GM20431 (cell line): ENCODE results near the gene EPHX1.
"Not testable (repeated sequence)": the region's sequence is repeated elsewhere in the genome, so short reads cannot be mapped to it uniquely, and the experiment has no call there.

Experiments used
- in situ Hi-C: fragments of 300-500 bp; cut with MseI, MboI; formaldehyde crosslinking; loops from one replicate; pipeline ENCODE4 v1.15.0; 2020; ENCODE audit warnings: low sequenced_read_pairs; ENCODE audit not compliant: unreplicated experiment

Gene EPHX1

GRCh38 chr1:225813214-225813964 is 3.5 kb downstream of the EPHX1 start:
- in situ Hi-C loops: no loop called here

- in situ Hi-C loops: no loop called here
Measured at GRCh38 chr1:225814381-225814780, 4.5 kb downstream of the EPHX1 start.

GRCh38 chr1:225815090-225815489 is 5.2 kb downstream of the EPHX1 start:
- in situ Hi-C loops: not testable (repeated sequence)

- in situ Hi-C loops: no loop called here
Measured at GRCh38 chr1:225815526-225816178, 5.7 kb downstream of the EPHX1 start.

GRCh38 chr1:225816643-225817538 is 7.0 kb downstream of the EPHX1 start:
- in situ Hi-C loops: no loop called here

GRCh38 chr1:225817611-225818061 is 7.7 kb downstream of the EPHX1 start:
- in situ Hi-C loops: no loop called here

- in situ Hi-C loops: no loop called here
Measured at GRCh38 chr1:225818229-225818628, 8.3 kb downstream of the EPHX1 start.

GRCh38 chr1:225819346-225820192 is 9.6 kb downstream of the EPHX1 start:
- in situ Hi-C loops: no loop called here

- in situ Hi-C loops: no loop called here
Measured at GRCh38 chr1:225820522-225821120, 10.7 kb downstream of the EPHX1 start.

- in situ Hi-C loops: no loop called here
Measured at GRCh38 chr1:225822655-225823403, 12.9 kb downstream of the EPHX1 start.

- in situ Hi-C loops: no loop called here
Measured at GRCh38 chr1:225823811-225824261, 13.9 kb downstream of the EPHX1 start.

- in situ Hi-C loops: no loop called here
Measured at GRCh38 chr1:225824533-225824941, 14.6 kb downstream of the EPHX1 start.

GRCh38 chr1:225825078-225825477 is 15.2 kb downstream of the EPHX1 start:
- in situ Hi-C loops: no loop called here

GRCh38 chr1:225825607-225826007 is 15.7 kb downstream of the EPHX1 start:
- in situ Hi-C loops: no loop called here

- in situ Hi-C loops: no loop called here
Measured at GRCh38 chr1:225827076-225827475, 17.2 kb downstream of the EPHX1 start.

- in situ Hi-C loops: no loop called here
Measured at GRCh38 chr1:225828706-225829345, 18.9 kb downstream of the EPHX1 start.

GRCh38 chr1:225830841-225831240 is 20.9 kb downstream of the EPHX1 start:
- in situ Hi-C loops: no loop called here
